K562 (cell line): ENCODE data around the gene TIMM50. TPM values are rescaled to one million over a fixed set of nuclear protein-coding genes. Genes with fewer than 3 reads are reported as not detected.

ENCODE experiments used
- ATF7 ChIP-seq: fragments of 450-650 bp; IDR thresholded peaks from 2 replicates; pipeline ENCODE4 v1.7.1; 2014; ENCODE audit warnings: mild to moderate bottlenecking, moderate library complexity
- FIP1L1 ChIP-seq: fragments of 200-400 bp; formaldehyde crosslinking; IDR thresholded peaks from 2 replicates; pipeline ENCODE4 v1.6.1; 2018; ENCODE audit warnings: mild to moderate bottlenecking, low read depth, low read length; ENCODE audit not compliant: poor library complexity, severe bottlenecking
- FOXM1 ChIP-seq, 2 experiments: fragments of 450-650 bp in 1 of 2; sonication (generic) in 1 of 2; formaldehyde crosslinking in 1 of 2; IDR thresholded peaks; 2 replicates each; pipeline versions ENCODE4 v1.6.1 to v1.9.0; 2017 to 2022; ENCODE audit warnings: low read depth in 2 of 2, mild to moderate bottlenecking in 2 of 2, missing genetic modification reagents in 1 of 2, moderate library complexity in 1 of 2
- KDM5B ChIP-seq: fragments of 200-600 bp; sonication (generic); IDR thresholded peaks from 2 replicates; pipeline ENCODE4 v1.6.1; 2012; ENCODE audit warnings: low read depth, mild to moderate bottlenecking, moderate library complexity, low read length, control low read depth, inconsistent platforms; ENCODE audit not compliant: insufficient replicate concordance
- POLR2H ChIP-seq: IDR thresholded peaks from 2 replicates; pipeline ENCODE4 v1.6.1; 2016; ENCODE audit warnings: missing genetic modification characterization, low read depth, mild to moderate bottlenecking, control low read depth, missing compliant biosample characterization, moderate library complexity
- PTRF ChIP-seq: fragments of 450-650 bp; IDR thresholded peaks from 2 replicates; pipeline ENCODE4 v1.6.1; 2016; ENCODE audit warnings: mild to moderate bottlenecking, missing genetic modification characterization, missing compliant biosample characterization
- RBM22 ChIP-seq: fragments of 200-400 bp; formaldehyde crosslinking; IDR thresholded peaks from 2 replicates; pipeline ENCODE4 v1.6.1; 2018; ENCODE audit warnings: low read length, low read depth; ENCODE audit not compliant: poor library complexity, severe bottlenecking
- SP2 ChIP-seq: IDR thresholded peaks from 2 replicates; pipeline ENCODE4 v1.6.1; 2011; ENCODE audit warnings: mild to moderate bottlenecking, low read depth, low read length, moderate library complexity; ENCODE audit not compliant: poor library complexity, severe bottlenecking; ENCODE audit errors: extremely low read depth
- TBL1XR1 ChIP-seq, 2 experiments: IDR thresholded peaks; 2 replicates each; pipeline ENCODE4 v1.6.1; 2012; ENCODE audit warnings: improper control_type of control experiment in 2 of 2, low read length in 2 of 2, mild to moderate bottlenecking in 1 of 2
- ZNF217 ChIP-seq: sonication (generic); formaldehyde crosslinking; IDR thresholded peaks from 2 replicates; pipeline ENCODE4 v1.8.0; 2022; ENCODE audit warnings: mild to moderate bottlenecking, missing genetic modification reagents
- ZNF384 ChIP-seq: IDR thresholded peaks from 2 replicates; pipeline ENCODE4 v1.6.1; 2012; ENCODE audit warnings: low read depth, low read length, improper control_type of control experiment
- polyA plus RNA-seq, 8 experiments: library from polyadenylated mRNA; depleted of rRNA in 4 of 8; stranded (reverse) in 5 of 8; unstranded in 3 of 8; fragments of >200 nt; fragmentation: Nextera tagmentation in 2 of 8; fragmentation: Illumina TruSeq in 1 of 8; extraction: Ambion mirVana in 2 of 8; extraction: Trizol in 1 of 8; gene quantifications; 2 replicates each; pipeline versions ENCODE4 v1.2.1 to v1.2.3, GENCODE V29; 2011 to 2014; ENCODE audit warnings: inconsistent platforms in 1 of 8, missing spikeins in 1 of 8
- total RNA-seq, 7 experiments: library from RNA; depleted of rRNA in 6 of 7; stranded (reverse); fragments of >200 nt in 6 of 7; fragmentation: Illumina TruSeq in 2 of 7; extraction: Trizol in 2 of 7; gene quantifications; 2 replicates each; pipeline versions ENCODE4 v1.2.1 to v1.2.3, GENCODE V29; 2011 to 2021; ENCODE audit warnings: low replicate concordance in 1 of 7
- TF ChIP-seq, protein P1 (sequence below): fragments of 150-350 bp; conservative IDR thresholded peaks from 2 replicates; pipeline ENCODE4 v1.6.1; 2014; ENCODE audit warnings: low read length
- TF ChIP-seq, protein P2 (sequence below): sonication (generic); formaldehyde crosslinking; IDR thresholded peaks from 2 replicates; pipeline ENCODE4 v1.8.0; 2022; ENCODE audit warnings: missing genetic modification reagents, mild to moderate bottlenecking, moderate library complexity, borderline replicate concordance

The TIMM50 gene
- total and polyA plus RNA-seq, 9 of the 15 experiments (the other 6 are each of a cell fraction or from before 2014, with no cell fraction given) = 28.3 to 221 (median 170) TPM

DNA sequence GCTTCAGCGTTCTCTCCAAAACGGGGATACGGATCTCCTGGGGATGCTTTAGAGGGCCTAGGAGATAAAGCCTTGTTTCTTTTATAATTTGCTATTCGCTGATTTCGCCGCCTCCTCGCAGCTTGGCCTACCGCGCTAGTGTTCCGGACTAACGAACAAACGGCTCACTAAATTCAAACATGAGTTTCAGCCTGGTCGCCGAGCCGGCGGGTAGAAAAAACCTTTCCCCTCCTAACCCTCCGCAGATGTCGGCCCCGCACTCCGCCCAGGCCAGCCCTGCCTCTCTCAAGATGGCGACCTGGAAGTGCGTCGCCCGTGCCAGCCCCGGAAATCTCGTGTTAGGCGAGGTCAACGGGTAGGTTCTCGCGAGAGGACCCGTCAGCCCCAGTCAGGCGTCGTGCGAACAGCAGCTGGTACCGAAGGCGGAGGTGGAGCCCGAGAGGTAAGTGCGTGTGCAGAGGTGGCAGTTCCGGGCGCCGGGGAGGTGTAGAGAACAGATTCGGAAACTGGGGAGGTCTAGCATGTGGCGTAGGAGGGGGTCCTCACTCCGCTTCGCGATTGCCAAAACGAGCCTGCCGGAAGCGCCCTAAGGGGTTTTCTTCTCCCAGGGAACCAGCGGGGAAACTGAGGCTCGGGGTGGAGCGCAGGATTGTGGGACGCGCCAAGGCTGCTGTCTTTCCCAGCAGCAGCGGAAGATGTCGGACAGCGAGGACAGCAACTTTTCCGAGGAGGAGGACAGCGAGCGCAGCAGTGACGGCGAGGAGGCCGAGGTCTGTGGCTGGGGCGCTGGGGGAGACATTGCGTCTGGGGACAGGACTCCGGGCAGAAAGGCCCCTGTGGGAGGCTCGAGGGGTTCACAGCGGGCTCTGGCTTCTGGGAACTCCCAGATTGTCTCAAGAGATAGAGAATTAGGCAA is 35.2 kb upstream of the TIMM50 start, which contains the start of gene SUPT5H (continued):
- TF ChIP-seq, protein P1, sequence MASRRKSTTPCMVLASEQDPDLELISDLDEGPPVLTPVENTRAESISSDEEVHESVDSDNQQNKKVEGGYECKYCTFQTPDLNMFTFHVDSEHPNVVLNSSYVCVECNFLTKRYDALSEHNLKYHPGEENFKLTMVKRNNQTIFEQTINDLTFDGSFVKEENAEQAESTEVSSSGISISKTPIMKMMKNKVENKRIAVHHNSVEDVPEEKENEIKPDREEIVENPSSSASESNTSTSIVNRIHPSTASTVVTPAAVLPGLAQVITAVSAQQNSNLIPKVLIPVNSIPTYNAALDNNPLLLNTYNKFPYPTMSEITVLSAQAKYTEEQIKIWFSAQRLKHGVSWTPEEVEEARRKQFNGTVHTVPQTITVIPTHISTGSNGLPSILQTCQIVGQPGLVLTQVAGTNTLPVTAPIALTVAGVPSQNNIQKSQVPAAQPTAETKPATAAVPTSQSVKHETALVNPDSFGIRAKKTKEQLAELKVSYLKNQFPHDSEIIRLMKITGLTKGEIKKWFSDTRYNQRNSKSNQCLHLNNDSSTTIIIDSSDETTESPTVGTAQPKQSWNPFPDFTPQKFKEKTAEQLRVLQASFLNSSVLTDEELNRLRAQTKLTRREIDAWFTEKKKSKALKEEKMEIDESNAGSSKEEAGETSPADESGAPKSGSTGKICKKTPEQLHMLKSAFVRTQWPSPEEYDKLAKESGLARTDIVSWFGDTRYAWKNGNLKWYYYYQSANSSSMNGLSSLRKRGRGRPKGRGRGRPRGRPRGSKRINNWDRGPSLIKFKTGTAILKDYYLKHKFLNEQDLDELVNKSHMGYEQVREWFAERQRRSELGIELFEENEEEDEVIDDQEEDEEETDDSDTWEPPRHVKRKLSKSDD = peak; percentile 97
- TF ChIP-seq POLR2H (tag) (peak; percentile 75), FOXM1 (IDR thresholded peaks at IDR 0.05; ENCODE audit: low read depth) (peak; percentile 33; the same call in 1 of the 2 replicates), FOXM1 (CRISPR knock-in tag; IDR thresholded peaks at IDR 0.05; ENCODE audit: low read depth) (no peak), SP2 (no peak), RBM22 (no peak), ATF7 (peak; percentile 75; the same call in 1 of the 2 replicates), TBL1XR1 (IDR thresholded peaks at IDR 0.05; ENCODE audit: low read length in 2 of 2) (0 out of 4 replicates have a peak, but pooled peaks of 1 of the 2 experiments have one; percentile 34), PTRF (tag) (no peak), FIP1L1 (no peak), ZNF217 (CRISPR knock-in tag) (no peak), ZNF384 (peak; percentile 85), KDM5B (peak; percentile 82)
- TF ChIP-seq, protein P2, sequence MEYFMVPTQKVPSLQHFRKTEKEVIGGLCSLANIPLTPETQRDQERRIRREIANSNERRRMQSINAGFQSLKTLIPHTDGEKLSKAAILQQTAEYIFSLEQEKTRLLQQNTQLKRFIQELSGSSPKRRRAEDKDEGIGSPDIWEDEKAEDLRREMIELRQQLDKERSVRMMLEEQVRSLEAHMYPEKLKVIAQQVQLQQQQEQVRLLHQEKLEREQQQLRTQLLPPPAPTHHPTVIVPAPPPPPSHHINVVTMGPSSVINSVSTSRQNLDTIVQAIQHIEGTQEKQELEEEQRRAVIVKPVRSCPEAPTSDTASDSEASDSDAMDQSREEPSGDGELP = peak; percentile 100
